Loucy (cell line): ENCODE measurements around the gene CACTIN.

Experiments
- H2AFZ ChIP-seq: fragments of 200-600 bp; sonication (generic); 2 replicates; pipeline ENCODE4 v1.6.0; 2016; ENCODE audit warnings: antibody characterized with exemption, mild to moderate bottlenecking, low read length, moderate library complexity
- H3F3A ChIP-seq: fragments of 200-600 bp; 2 replicates; pipeline ENCODE4 v1.6.0; 2016; ENCODE audit warnings: antibody characterized with exemption, low read depth, mild to moderate bottlenecking
- H3K27me3 ChIP-seq: fragments of 200-600 bp; sonication (generic); 2 replicates; pipeline ENCODE4 v1.6.1; 2014; ENCODE audit warnings: low read length, mild to moderate bottlenecking; ENCODE audit not compliant: insufficient read depth, poor library complexity, severe bottlenecking
- H3K36me3 ChIP-seq: fragments of 200-600 bp; sonication (generic); 2 replicates; pipeline ENCODE4 v1.6.1; 2016; ENCODE audit warnings: low read length; ENCODE audit not compliant: insufficient read depth
- H3K4me1 ChIP-seq: fragments of 200-600 bp; sonication (generic); 2 replicates; pipeline ENCODE4 v1.5.1; 2014; ENCODE audit warnings: low read length, mild to moderate bottlenecking; ENCODE audit not compliant: insufficient read depth, poor library complexity, severe bottlenecking
- H3K4me2 ChIP-seq: fragments of 200-600 bp; sonication (generic); 2 replicates; pipeline ENCODE4 v1.6.0; 2014; ENCODE audit warnings: antibody characterized with exemption, low read length, low read depth, mild to moderate bottlenecking; ENCODE audit not compliant: poor library complexity, severe bottlenecking
- H3K4me3 ChIP-seq: fragments of 200-600 bp; sonication (generic); 2 replicates; pipeline ENCODE4 v1.5.1; 2014; ENCODE audit warnings: low read length, mild to moderate bottlenecking, mixed read lengths; ENCODE audit not compliant: poor library complexity, severe bottlenecking
- H3K79me2 ChIP-seq: fragments of 200-600 bp; sonication (generic); 2 replicates; pipeline ENCODE4 v1.6.1; 2014; ENCODE audit warnings: low read length; ENCODE audit not compliant: insufficient read depth
- H3K9ac ChIP-seq: fragments of 200-600 bp; sonication (generic); 2 replicates; pipeline ENCODE4 v1.6.0; 2014; ENCODE audit warnings: mild to moderate bottlenecking, low read depth, low read length, moderate library complexity; ENCODE audit not compliant: poor library complexity, severe bottlenecking
- H3K9me2 ChIP-seq: fragments of 200-600 bp; sonication (generic); replicated peaks from 2 replicates; pipeline ENCODE4 v1.6.1; 2016; ENCODE audit warnings: low read depth, low read length, mixed read lengths
- H3K9me3 ChIP-seq: fragments of 200-600 bp; sonication (generic); 2 replicates; pipeline ENCODE4 v1.6.1; 2014; ENCODE audit warnings: mild to moderate bottlenecking, antibody characterized with exemption, low read length, low read depth; ENCODE audit not compliant: insufficient read depth
- H4K20me1 ChIP-seq: fragments of 200-600 bp; sonication (generic); 2 replicates; pipeline ENCODE4 v1.6.0; 2014; ENCODE audit warnings: antibody characterized with exemption, low read length, mild to moderate bottlenecking; ENCODE audit not compliant: insufficient read depth, poor library complexity, severe bottlenecking
- CTCF ChIP-seq: fragments of 200-600 bp; sonication (generic); conservative IDR thresholded peaks from 2 replicates; pipeline ENCODE4 v1.5.1; 2014; ENCODE audit warnings: mild to moderate bottlenecking, antibody characterized with exemption, low read length
- EZH2phosphoT487 ChIP-seq: fragments of 200-600 bp; IDR thresholded peaks from 2 replicates; pipeline ENCODE4 v1.6.1; 2018; ENCODE audit warnings: antibody characterized with exemption, mild to moderate bottlenecking, moderate library complexity, borderline replicate concordance

The CACTIN gene

GRCh38 chr19:3670796-3671679 lies 44.4 kb upstream of the CACTIN start:
- Histone ChIP-seq H3K79me2 (no peaks in the 10 kb centered on the region), H3K27me3 (no peaks in the 10 kb centered on the region), H3K36me3 (no peaks in the 10 kb centered on the region), H3K9ac (no peak overlapping the region), H3K4me2 (no peak overlapping the region), H4K20me1 (no peaks in the 10 kb centered on the region), H3F3A (no peaks in the 10 kb centered on the region), H3K4me3 (no peak overlapping the region), H2AFZ (no peak overlapping the region), H3K9me3 (no peaks in the 10 kb centered on the region), H3K4me1 (no peaks in the 10 kb centered on the region), H3K9me2 (no peaks in the 10 kb centered on the region)
- TF ChIP-seq EZH2phosphoT487 (no peak), CTCF (no peak)

- H3K36me3 ChIP-seq, result no peaks in the 10 kb centered on the region
- no peaks in the 10 kb centered on the region for H3K4me1 ChIP-seq
- no peak overlapping the region for H2AFZ ChIP-seq
- H3K9me2 ChIP-seq, result no peaks in the 10 kb centered on the region
- H3K79me2 ChIP-seq, result no peaks in the 10 kb centered on the region
- TF ChIP-seq CTCF (no peak), EZH2phosphoT487 (no peak)
- H3K4me2 ChIP-seq, result no peak overlapping the region
- H3K4me3 ChIP-seq, result no peak overlapping the region
- H4K20me1 ChIP-seq, result no peaks in the 10 kb centered on the region
- H3K9ac ChIP-seq, result no peak overlapping the region
- H3K27me3 ChIP-seq, result no peaks in the 10 kb centered on the region
- H3K9me3 ChIP-seq, result no peaks in the 10 kb centered on the region
- H3F3A ChIP-seq, result no peaks in the 10 kb centered on the region
Measured at GRCh38 chr19:3669947-3670795, 43.6 kb upstream of the CACTIN start.

- Histone ChIP-seq H3K79me2 (no peaks in the 10 kb centered on the region), H3K36me3 (no peaks in the 10 kb centered on the region; the same call in 1 of the 2 replicates), H4K20me1 (no peaks in the 10 kb centered on the region), H3K4me1 (no peaks in the 10 kb centered on the region), H3K27me3 (no peaks in the 10 kb centered on the region), H3K4me2 (no peak overlapping the region), H3K9me2 (no peaks in the 10 kb centered on the region), H3K9me3 (no peaks in the 10 kb centered on the region), H3K9ac (no peak overlapping the region), H3F3A (no peaks in the 10 kb centered on the region), H3K4me3 (no peak overlapping the region), H2AFZ (no peak overlapping the region)
- TF ChIP-seq EZH2phosphoT487, result no peak
- TF ChIP-seq CTCF, result no peak
Measured at GRCh38 chr19:3669082-3669946, 42.7 kb upstream of the CACTIN start.
